ENCODE results near the gene SCN7A.

The SCN7A gene

GRCh38 chr2:166468124-166469024 lies 25.7 kb downstream of the SCN7A start:
- H3K27ac ChIP-seq (ENCODE audit: low read depth, low read length): no peak overlapping the region
- TF ChIP-seq CTCF (IDR thresholded peaks at IDR 0.05; ENCODE audit: insufficient read depth, low read length, poor library complexity, severe bottlenecking) (no peak), EZH2phosphoT487 (conservative IDR thresholded peaks at IDR 0.05; ENCODE audit: low read length) (no peak)
- no peaks in the 10 kb centered on the region for H4K20me1 ChIP-seq (ENCODE audit: low read depth, low read length)
- no peak overlapping the region for H3K9ac ChIP-seq (ENCODE audit: low read length)
- H3K4me3 ChIP-seq (ENCODE audit: insufficient read depth, low read length, poor library complexity, severe bottlenecking): no peak overlapping the region
- H3K9me3 ChIP-seq (ENCODE audit: insufficient read depth, low read length): no peaks in the 10 kb centered on the region
- H3K27me3 ChIP-seq (ENCODE audit: low read length): no peaks in the 10 kb centered on the region
- H3K9me2 ChIP-seq (replicated peaks; ENCODE audit: insufficient read depth, low read length): no peaks in the 10 kb centered on the region
- no peak overlapping the region for H2AFZ ChIP-seq (ENCODE audit: low read depth, low read length, severe bottlenecking)
- H3K36me3 ChIP-seq (ENCODE audit: low read length): no peaks in the 10 kb centered on the region
- H3F3A ChIP-seq (ENCODE audit: insufficient read depth): no peaks in the 10 kb centered on the region
- H3K4me2 ChIP-seq (ENCODE audit: low read depth, low read length, poor library complexity, severe bottlenecking): no peak overlapping the region
- no peaks in the 10 kb centered on the region for H3K79me2 ChIP-seq (ENCODE audit: insufficient read depth, low read length)

GRCh38 chr2:166464187-166464586 lies 29.9 kb downstream of the SCN7A start:
- H2AFZ ChIP-seq (ENCODE audit: low read depth, low read length, severe bottlenecking): no peak overlapping the region
- no peaks in the 10 kb centered on the region for H3K36me3 ChIP-seq (ENCODE audit: low read length)
- H3K27ac ChIP-seq (ENCODE audit: low read depth, low read length): no peak overlapping the region
- no peaks in the 10 kb centered on the region for H3K9me3 ChIP-seq (ENCODE audit: insufficient read depth, low read length)
- no peak overlapping the region for H3K9ac ChIP-seq (ENCODE audit: low read length)
- H3K27me3 ChIP-seq (ENCODE audit: low read length): no peaks in the 10 kb centered on the region
- no peak overlapping the region for H3K4me2 ChIP-seq (ENCODE audit: low read depth, low read length, poor library complexity, severe bottlenecking)
- H3K9me2 ChIP-seq (replicated peaks; ENCODE audit: insufficient read depth, low read length): no peaks in the 10 kb centered on the region
- H3K79me2 ChIP-seq (ENCODE audit: insufficient read depth, low read length): no peaks in the 10 kb centered on the region
- TF ChIP-seq CTCF (IDR thresholded peaks at IDR 0.05; ENCODE audit: insufficient read depth, low read length, poor library complexity, severe bottlenecking) (no peak), EZH2phosphoT487 (conservative IDR thresholded peaks at IDR 0.05; ENCODE audit: low read length) (no peak)
- H3K4me3 ChIP-seq (ENCODE audit: insufficient read depth, low read length, poor library complexity, severe bottlenecking): no peak overlapping the region
- H4K20me1 ChIP-seq (ENCODE audit: low read depth, low read length): no peaks in the 10 kb centered on the region
- no peaks in the 10 kb centered on the region for H3F3A ChIP-seq (ENCODE audit: insufficient read depth)

- no peaks in the 10 kb centered on the region for H3K9me3 ChIP-seq (ENCODE audit: insufficient read depth, low read length)
- H3K4me2 ChIP-seq (ENCODE audit: low read depth, low read length, poor library complexity, severe bottlenecking): no peak overlapping the region
- H3K79me2 ChIP-seq (ENCODE audit: insufficient read depth, low read length): no peaks in the 10 kb centered on the region
- no peak overlapping the region for H3K4me3 ChIP-seq (ENCODE audit: insufficient read depth, low read length, poor library complexity, severe bottlenecking)
- no peaks in the 10 kb centered on the region for H4K20me1 ChIP-seq (ENCODE audit: low read depth, low read length)
- no peak overlapping the region for H2AFZ ChIP-seq (ENCODE audit: low read depth, low read length, severe bottlenecking)
- no peaks in the 10 kb centered on the region for H3F3A ChIP-seq (ENCODE audit: insufficient read depth)
- no peaks in the 10 kb centered on the region for H3K27me3 ChIP-seq (ENCODE audit: low read length)
- no peak for TF ChIP-seq CTCF (IDR thresholded peaks at IDR 0.05; ENCODE audit: insufficient read depth, low read length, poor library complexity, severe bottlenecking)
- TF ChIP-seq EZH2phosphoT487 (conservative IDR thresholded peaks at IDR 0.05; ENCODE audit: low read length): no peak
- no peak overlapping the region for H3K9ac ChIP-seq (ENCODE audit: low read length)
- no peaks in the 10 kb centered on the region for H3K9me2 ChIP-seq (replicated peaks; ENCODE audit: insufficient read depth, low read length)
- no peak overlapping the region for H3K27ac ChIP-seq (ENCODE audit: low read depth, low read length)
- no peaks in the 10 kb centered on the region for H3K36me3 ChIP-seq (ENCODE audit: low read length)
Observed at GRCh38 chr2:166463640-166464039, 30.4 kb downstream of the SCN7A start.
